Activated T-helper 9 cell treated with anti-CD3 and anti-CD28 coated beads, Interleukin-2, amount 50 U/mL, for 16 hours (primary cell): ENCODE data around the gene PKIB.
A peak's percentile ranks its signal among the peaks of the same experiment; 100 is the strongest.
"Not testable (repeated sequence)": the region's sequence is repeated elsewhere in the genome, so short reads cannot be mapped to it uniquely, and the experiment has no call there.

Experiments used
- DNase-seq: peaks from one replicate; pipeline ENCODE4 v3.0.0-alpha.2; 2020; ENCODE audit warnings: low read depth

PKIB gene, protein sequence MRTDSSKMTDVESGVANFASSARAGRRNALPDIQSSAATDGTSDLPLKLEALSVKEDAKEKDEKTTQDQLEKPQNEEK

DNA sequence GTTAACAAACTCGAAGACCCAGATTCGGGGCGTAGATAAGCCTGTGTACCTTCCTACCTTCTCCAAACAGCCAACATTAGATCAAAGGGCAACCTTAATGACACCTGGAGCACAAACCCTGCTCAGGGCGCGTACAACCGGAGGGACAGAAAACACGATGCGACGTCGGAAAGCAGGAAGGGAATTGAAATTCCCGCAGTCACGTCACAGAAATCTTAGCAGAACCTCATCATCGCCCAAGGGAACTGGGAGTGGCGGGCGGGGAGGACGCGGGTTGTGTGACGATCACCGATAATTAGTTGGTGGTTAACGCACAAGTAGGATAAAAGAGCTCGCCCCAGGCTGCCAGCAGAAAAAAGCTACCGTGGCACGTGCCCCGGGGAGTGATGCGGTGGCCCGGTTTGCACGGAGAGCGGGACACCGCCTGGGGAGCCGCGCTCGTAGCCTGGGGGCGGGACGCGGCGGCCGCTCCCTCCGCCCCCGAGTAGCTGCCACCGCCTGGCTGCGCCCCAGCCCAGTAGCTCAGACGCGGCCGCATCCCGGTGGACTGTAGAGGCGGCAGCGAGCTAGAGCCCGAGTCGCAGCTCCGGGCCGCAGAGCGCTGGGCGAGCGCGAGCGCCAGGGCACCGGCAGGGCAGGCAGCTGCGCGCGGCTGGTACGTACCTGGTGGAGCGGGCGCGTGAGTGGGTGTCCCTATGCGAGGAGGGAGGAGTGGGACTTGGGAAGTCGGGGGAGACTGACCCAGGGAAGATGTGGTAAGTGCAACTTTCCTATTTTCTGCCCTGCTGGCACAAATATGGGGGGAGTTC is at the start of gene PKIB:
Gene PKIB (plus strand): TSS at position 525 of the 809 bp plus-strand sequence. CDS start 107,390 bp downstream, outside the sequence.
- DNase-seq: peak; percentile 11

DNA sequence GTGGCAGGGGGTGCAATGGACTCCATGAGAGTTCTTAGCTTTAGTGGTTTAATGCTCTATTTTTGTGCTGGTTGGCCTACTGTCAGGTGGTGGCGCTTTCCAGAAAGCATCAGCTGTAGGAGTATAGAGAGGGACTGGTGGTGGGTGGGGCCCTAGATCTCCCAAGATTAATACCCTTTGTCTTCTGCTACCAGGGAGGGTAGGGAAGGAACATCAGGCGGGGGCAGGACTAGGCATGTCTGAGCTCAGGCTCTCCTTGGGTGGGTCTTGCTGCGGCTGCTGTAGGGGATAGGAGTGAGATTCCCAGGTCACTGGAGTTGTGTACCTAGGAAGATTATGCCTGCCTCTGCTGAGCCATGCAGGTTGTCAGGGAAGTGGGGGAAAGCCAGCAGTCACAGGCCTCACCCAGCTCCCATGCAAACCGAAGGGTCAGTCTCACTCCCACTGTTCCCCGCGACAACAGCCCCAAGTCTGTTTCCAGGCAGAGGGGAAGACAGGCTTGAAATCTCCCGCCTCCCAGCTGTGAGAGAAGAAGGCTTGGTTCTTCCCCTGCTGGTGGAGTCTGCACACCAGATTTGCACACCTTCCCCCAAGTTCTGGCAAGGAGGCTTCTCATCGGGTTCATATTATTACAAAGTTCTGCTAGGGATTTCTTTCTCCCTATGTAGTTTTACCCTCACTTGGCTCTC is 46.7 kb upstream of the PKIB start:
- DNase-seq: no peak

DNA sequence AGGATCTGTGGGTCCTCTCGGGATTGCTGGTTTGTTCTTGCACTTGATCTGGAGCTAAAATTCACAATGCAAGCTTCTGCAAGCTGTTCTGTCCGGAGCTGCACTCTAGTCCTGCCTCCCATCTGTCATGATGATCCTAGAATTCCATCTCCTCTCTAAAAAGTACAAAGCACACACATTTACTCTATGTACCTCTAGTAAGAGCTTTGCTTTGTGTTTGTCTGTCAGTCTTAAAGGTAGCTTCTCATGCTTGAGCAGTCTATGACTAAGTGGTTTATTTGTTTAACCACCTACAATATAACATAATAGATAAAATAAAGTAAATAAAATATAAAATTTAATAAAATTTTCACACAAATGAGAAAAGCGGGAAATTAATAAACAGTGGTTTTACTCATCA is 46.0 kb upstream of the PKIB start:
- DNase-seq: no peak

DNA sequence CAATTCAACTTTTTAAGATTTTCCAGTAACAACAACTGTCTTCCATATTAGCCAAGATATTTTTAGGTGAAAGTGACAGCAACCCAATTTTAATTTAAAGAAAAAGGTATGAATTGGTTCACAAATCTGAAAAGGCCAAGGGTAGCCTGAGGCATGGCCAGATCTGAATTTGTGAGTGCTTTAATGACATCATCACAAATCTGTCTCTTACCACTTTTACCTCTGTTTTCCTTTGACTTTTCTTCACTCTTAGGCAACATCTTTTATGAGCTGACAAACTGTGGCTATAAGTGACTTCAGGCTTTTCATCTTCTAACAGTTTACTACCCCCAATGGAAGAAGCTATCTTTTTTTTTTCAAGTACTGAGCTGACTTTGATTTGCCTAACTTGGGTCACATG is 44.5 kb upstream of the PKIB start:
- no peak for DNase-seq

DNA sequence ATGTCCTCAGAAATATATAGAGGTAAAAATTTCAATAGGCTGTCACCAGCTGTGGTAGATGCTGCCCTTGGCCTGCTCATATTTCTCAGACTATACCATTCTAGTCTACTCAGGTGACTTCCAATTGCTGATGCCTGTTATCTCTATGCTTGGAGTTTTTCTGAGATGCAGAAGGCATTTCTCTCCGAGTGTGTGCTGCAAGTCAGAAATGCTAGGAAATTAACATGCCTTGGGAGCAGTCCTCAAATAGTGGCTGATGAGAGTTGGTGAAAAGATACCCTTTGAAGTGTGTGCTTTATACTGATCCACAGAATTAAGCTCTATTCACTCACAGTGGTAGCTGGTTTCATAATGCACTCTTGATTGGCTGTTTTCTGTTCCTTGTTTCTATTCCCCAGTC is 43.2 kb upstream of the PKIB start:
- DNase-seq: no peak

DNA sequence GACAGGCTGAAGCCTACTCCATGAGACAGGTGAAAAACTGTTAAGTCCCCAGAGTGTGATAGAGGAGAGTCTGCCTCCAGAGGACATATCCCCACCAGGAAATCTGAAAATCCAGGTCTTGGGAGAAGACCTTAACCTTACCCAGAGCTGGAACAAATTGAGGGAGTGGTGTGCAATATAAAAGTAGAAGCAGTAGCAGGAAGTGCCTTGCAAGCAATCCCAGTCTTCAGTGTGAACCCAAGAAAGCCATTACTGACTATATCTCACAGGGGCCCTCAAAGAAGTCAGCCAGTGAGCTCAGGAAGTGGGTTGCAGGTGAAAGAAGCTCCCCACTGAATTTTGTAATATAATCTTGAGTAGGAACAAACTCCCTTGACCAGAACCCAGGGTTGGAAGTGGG is 41.9 kb upstream of the PKIB start:
- no peak for DNase-seq

DNA sequence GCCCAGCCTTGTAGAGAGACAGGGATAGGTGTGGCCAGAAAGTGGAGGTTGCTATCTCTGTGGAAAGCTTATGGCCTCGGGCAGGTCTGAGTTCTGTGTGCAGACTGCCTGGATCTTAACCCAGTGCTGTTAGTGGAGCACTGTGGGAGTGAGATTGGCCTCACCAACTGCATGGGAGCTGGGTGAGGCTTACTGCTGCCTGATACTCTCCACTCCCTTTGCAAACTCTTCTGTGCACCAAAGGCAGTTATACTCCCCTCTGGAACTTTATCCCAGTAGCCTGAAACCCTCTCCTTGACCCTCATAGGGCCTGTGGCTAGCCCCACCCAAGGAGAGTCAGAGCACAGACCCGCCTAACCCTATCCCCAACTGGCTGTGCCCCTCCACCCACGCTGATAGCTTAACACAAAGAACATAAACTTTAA is 41.4 kb upstream of the PKIB start:
- DNase-seq: no peak

DNA sequence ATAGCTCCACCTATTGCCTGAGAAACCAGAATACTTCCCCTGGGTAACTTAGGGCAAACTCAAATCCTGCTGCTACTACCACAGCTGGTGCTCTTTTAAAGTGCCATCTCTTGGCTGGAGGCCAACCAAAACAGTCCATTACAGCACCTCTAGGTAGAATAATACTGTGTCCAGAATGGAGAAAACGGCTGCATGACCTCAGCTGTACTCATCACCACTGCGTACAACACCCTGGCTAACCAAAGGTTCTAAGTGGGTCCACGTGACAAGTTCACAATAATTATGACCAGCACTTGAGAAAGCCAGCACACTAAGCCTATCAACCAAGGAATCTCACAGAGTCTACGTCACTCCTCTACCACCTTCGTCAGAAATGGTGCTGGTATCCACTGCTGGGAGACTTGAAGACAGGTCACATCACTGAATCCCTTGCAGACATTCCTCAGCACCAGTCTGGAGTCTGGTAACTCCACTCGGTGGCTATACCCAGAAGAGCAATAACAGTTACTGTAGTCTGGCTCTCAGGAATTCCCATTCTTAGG is 40.9 kb upstream of the PKIB start:
- no peak for DNase-seq

DNA sequence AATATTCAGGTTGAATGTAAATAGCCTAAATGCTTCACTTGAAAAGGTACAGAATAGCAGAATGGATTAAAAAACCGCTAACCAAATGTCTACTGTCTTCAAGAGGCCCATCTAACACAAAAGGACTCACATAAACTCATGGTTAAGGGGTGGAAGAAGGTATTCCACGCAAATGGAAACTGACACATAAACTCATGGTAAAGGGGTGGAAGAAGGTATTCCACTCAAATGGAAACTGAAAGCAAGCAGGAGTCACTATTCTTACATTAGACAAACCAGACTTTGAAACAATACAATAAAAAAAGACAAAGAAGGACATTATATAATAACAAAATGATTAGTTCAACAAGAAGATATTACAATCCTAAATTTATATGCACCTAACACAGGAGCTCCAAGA is 38.3 kb upstream of the PKIB start:
- DNase-seq: no peak

DNA sequence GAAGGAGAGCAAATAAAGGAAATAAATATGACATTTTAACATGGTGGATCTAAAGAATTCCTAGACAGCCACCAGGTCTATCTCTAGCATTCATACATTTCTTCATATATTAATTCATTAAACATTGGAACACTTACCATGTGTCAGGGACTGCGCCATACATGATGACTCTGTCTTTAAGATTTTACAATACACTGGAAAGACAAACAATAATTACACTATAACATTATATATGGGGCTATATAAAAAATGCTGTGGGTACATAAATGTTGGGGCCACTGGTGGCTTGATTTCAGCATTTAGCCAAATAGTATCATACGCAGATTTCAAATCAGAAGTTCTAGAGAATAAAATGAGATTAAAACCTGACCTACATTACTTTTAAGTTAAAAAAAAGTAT is 33.3 kb upstream of the PKIB start:
- no peak for DNase-seq

DNA sequence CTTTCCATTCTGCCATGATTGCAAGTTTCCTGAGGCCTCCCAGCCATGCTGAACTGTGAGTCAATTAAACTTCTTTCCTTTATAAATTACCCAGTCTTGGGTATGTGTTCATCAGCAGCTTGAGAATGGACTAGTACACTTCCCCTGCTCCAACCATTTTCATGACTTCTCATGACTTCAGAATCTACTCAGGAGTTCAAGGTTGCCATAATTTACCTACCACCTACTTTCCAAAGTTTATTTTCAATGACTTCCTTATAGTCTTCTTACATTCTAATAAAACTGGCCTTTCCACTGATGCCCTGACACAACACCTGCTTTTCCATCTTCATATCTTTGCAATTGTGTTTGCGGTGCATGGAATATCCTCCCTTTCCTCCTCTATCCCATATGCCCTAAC is 31.2 kb upstream of the PKIB start:
- no peak for DNase-seq

DNA sequence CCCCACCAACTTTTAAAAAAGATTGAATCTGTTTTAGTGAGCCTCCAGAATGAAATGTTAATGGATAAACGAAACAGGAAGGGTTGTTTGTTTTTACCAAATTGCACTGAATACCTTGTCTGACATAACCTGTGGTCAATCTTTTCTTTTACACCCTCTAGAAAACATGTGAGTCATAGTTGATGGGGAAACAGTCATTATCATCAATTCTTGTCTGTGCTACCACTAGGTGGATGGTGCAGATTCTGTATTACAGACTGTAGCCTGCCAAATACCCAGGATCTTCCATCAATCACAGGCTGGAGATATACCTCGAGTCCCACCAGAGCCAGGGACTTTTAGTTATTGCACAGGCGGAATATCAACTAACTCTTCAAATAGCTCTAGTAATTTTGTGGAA is 29.5 kb upstream of the PKIB start:
- no peak for DNase-seq

DNA sequence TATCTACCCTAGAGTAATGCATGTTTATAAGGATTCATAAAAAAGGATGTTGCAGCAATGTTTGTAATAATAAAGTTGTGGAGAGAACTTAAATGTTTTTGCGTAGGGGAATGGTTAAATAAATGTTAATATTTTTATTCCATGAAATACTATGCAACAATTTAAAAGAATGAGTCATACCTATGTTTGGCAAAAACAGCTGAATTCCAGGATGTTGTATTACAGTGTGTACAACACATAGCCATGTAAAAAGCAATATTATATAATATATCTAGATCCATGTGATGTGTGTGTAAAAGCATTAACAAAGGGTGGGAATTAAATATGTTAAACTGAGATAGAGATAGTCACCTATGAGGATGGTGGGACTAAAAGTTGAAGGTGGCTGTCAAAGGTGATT is 21.1 kb upstream of the PKIB start:
- DNase-seq: no peak

DNA sequence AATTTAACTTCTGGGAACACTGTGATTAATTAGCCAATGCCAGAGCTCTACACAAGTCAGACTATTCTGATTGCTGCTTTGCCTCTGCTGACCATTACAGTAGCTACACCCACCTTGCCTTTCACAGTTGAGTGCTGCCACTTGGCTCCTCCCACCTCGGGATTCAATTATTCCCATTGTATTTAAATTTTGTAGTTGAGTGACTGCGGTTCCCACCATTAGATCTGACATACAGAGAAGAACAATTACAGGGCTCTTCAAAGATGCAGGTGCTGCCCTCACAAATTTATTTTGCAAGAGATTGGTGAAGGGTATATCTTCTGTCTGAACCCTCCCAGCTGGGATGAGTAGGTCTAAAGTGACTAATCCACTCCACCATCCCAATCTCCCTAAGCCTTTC is 11.9 kb upstream of the PKIB start:
- not testable (repeated sequence) for DNase-seq

DNA sequence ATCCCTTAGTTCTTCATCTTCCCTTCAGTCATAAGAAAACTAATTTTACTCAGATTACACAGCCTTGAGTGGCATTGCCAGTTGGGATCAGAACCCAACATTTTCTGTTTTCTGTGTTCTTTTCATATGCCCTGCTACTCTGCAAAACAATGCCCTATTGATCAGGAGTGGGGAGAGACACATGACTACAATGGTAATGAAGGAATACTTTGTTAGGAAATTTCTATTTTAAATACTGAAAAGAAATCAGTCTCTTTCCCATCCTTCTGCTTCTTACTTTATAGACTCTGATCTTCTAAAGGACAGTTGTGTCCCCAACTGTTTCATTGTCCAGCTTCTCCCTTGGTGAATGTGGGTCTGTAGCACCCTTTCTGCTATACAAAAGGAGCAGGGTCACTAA is 5.5 kb upstream of the PKIB start:
- no peak for DNase-seq

DNA sequence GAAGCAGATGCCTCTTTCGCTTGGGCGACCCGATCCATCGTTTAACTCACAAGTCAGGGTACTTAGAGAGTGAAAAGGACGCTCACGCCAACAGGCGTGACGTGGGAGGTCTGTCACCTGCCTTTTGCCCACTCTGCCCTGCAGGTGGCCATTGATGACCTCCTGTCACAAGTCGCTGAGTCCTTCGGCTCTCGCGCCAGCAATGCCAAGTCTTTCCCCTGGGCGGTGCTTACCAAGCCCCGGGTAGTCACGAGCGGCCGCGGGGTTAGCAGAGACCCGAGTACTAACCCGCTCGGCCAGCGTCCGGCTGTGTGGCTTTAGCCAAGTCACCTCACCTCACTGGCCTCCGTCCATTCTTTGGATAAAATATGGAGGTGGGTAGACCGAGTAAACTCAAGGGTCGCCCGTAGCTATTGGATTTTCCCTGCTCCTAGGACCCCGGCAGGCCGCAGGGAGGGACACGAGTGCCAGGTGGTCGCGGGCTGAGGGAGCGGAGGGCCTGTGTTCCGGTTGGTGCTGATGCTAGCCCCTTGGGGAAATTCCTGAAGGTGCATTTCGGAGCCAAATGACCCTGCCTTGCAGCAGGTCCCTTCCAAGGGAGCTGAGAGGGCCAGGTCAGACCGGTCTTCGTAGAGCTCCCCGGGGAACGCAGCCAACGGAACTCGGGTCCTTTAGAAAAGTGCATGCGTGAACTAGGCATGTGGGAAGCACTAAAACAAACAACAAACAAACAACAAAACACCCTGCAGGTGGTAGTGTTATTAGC is 668 bp downstream of the PKIB start:
- no peak for DNase-seq

DNA sequence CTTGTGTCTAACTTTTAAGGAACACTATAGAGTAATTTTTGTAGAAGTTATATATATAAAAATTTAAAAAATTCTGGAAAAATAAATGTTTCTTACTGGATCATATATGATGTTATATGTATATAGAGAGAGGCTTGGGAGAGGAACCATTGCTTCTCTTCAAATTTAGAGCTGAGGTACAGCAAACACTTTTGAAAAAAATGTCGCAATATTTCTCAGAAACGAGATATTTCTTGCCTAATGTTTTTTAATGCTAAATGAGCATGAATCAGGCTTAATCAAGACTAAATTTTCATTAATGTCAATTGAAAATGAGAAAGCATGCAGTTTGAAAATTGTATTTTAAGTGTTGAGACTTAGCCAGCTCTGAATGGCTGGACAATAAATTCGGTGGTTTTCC is 2.6 kb downstream of the PKIB start:
- DNase-seq: no peak

DNA sequence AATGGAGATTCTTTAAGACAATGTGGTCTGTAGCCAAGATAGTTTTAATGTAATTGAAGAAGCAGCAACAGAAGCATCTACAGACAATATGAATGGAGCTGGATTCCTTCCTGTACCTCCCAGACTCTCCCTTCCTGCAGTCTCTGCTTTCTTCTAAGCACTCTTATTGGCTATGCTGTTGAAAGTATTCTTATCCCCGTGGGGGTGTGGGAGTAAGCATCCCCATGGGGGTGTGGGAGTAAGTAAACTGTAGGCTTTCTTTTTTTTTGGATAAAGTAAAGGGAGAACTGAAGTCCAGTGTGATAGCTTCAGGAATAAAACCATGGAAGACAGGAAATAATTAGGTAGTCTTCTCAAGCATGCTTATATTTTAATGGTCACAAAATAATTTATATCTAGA is 4.1 kb downstream of the PKIB start:
- DNase-seq: no peak

DNA sequence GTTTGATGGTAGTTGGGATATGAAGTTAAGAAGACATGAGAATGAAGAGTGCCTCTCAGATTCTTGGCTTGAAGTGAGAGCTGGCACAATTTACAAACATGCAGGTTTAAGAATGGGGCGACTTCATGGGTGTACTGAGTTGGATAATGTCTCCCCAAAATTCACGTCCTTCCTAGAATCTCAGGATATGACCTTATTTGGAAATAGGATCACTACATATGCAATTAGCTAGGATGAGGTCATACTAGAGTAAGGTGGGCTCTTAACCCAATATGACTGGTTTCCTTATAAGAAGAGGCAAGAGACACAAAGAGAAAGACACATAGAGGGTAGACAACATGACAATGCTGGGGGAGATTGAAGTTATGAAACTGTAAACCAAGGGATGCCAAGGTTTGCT is 5.2 kb downstream of the PKIB start:
- no peak for DNase-seq

DNA sequence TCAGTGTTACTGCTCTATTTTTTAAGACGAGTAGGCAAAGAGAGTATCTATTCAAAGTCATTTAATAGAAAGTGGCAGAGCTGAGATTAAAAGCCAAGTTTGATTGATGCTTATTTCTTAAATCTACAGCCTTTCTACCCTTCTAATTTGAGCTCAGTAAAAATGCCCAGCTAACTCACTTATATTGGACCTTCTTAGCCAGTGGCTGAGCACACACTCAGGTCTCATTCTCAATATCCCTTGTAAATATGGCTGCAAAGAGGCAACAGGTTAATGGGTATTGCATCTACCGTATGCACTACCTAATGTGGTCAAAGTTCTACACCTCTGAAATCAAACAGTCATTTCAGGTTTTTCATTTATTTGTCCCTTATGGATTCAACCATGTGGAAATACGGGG is 6.7 kb downstream of the PKIB start:
- DNase-seq: no peak

DNA sequence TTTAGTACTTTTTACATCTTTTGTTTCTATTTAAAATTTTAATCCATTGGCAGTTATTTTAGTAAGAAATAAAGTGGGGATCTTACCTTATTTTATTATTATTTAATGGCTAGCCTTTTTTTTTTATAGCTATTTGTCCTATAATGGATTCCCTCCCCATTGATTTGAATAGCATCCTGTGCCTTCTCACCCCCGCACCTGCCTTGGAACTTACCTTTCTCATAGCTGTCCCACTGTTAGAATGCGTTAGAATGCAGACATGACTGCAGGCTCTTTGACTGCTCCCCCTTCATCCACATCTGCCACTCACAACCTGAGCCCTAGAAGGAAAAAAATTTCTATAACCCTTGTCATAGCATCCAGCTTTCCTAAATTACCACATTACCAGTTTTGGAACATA is 9.1 kb downstream of the PKIB start:
- no peak for DNase-seq

DNA sequence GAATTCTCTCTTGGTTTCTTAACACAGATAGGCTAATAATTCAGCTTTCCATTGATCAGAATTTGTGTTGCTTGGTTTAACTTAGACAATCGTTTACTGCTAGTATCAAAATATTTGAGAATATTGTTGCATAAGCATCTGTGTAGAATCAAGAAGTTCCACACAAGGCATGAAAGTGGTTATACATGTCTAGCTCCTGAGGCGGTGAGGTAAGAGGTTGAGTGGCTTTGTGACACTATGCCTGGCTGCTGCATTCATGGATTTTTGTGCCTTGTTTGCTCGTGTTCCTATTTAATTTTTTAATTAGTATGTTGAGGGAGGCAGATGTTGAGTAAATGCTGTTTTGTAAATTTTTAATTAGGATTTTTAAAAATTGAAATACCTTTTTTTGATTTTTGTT is 10.2 kb downstream of the PKIB start:
- no peak for DNase-seq

DNA sequence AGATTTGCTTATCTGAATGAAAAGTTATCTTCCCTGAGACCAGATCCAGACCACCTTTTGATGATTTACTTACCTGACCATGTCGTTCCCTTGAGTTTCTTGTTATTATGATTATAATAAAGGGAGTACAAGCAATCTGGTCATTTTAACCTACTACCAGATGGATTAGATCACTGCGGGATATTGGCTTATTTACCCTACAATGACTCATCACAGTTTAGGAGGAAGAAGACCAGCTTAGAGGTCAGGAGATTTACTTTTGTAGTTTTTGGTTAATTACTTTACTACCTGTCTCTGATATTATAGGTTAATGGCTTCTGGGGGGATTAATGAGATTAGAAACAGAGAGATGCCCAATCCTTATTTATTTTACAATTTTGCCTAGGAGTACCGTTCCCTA is 10.7 kb downstream of the PKIB start:
- DNase-seq: no peak
